Hematopoietic multipotent progenitor cell treated with erythropoietin and hydrocortisone succinate and interleukin-3 and kit ligand, for 8 days (in vitro differentiated cells): ENCODE measurements around the gene GHSR.

ENCODE experiments used
- DNase-seq: peaks from one replicate; pipeline ENCODE4 v3.0.0-alpha.2; 2015

The GHSR gene

DNA sequence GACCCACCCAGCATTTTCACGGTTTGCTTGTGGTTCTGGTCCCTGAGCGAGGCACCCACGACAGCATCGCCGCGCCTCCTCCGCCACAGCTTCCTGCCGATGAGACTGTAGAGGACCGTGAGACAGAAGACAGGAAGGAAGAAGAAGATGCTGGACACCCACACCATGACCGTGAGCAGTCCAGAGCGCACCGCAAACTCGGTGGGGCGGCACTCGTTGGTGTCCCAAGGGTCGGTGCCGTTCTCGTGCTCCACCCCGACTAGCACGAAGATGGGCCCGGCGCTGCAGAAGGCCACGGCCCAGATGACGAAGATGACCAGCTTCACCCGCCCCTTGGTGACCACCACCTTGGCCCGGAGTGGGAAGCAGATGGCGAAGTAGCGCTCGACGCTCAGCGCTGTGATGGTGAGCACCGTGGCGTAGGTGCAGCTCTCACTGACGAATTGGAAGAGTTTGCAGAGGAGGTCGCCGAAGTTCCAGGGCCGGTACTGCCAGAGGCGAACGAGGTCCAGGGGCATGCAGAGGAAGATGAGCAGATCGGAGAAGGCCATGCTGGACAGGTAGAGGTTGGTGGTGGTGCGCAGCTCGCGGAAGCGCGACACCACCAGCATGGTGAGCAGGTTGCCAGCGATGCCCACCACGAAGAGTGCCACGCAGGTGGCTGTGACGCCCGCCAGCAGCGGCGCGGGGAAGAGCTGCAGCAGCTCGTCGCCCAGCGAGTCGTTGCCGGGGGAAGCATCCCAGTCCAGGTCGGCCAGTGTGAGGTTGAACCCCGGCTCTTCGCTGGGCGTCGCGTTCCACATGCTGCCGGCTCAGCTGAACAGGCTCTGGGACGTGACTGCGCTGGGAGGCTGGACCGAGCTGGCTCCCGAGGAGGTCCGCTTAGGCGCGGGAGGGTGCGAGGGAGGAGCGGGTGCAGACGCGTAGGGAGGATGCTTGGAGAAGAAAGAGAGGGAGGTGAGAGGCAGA, at the start of gene GHSR:
TSS of gene GHSR (minus strand) at position 846 of the 969 bp plus-strand sequence. CDS start at position 803, 43 bp downstream.
- DNase-seq: no peak

DNA sequence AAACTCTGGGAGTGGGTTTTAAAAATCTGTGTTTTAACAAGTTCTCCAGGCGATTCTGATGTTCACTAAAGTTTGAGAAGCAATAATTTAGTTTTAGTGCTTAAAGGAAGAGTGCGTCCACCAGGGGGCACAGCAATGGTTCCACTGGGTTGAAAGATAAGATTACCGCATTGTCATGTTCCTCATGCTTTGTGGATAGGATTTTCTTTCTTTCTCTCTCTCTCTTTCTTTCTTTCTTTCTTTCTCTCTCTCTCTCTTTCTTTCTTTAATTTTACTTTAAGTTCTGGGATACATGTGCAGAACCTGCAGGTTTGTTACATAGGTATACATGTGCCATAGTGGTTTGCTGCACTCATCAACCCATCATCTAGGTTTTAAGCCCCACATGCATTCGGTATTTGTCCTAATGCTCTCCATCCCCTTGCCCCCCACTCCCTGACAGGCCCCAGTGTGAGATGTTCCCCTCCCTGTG, 42.0 kb upstream of the GHSR start:
- DNase-seq: peak; percentile 82

DNA sequence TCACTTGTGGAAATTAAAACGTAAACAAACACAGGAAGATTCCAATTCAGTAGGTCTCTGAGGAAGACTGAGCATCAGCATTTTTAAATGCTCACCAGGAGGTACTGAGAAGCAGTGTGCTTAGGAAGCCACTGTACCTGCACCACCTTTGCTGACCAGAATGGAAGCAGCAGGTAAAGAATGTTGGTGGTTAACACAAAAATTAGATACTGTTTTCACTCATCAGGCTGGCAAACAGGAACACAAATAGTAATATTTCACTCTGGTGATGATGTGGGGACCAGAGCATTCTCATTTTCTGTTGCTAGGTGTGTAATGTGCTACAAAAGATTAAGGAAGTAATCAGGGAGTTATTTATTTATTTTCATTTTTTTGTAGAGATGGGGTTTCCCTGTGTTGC, 29.9 kb upstream of the GHSR start:
- no peak for DNase-seq

GRCh38 chr3:172476347-172476746, 28.1 kb upstream of the GHSR start:
- DNase-seq: no peak

DNA sequence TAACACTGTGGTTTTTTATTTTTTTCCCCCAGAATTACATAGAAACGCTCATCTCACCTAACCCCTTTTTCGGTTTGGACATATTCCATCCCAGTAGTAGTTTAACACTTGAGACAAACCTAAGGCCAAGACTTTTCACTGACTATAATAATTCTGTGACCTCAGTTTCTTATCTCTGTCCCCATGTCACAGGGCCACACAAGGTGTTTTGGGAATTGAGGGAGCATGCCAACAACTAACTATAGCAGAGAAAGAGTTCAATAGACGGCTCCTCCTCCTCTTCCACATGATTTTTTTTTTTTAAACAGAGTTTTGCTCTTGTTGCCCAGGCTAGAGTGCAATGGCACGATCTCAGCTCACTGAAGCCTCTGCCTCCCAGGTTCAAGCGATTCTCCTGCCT, 27.4 kb upstream of the GHSR start:
- no peak for DNase-seq

DNA sequence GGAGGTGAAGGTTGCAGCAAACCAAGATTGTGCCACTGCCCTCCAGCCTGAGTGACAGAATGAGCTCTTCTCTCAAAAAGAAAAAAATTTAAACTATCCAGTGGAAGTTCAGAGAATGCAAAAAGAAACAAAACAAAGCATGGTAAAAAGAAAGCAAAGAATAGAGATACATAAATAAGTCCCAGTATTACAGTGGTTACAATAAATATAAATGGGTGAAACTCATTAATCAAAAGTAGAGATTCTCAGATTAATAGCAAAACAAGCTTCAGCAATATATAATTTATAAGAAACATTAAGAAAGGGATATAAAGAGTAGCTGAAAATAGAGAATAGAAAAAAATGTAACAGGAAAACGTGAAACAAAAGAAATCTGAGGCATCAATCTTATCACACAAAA, 23.6 kb upstream of the GHSR start:
- no peak for DNase-seq

- DNase-seq: no peak
These were observed 22.3 kb upstream of the GHSR start for GRCh38 chr3:172470588-172470987.

- DNase-seq: no peak
These were observed 19.0 kb upstream of the GHSR start for GRCh38 chr3:172467170-172467824.

- no peak for DNase-seq
These were observed 18.4 kb upstream of the GHSR start for GRCh38 chr3:172466553-172467130.

DNA sequence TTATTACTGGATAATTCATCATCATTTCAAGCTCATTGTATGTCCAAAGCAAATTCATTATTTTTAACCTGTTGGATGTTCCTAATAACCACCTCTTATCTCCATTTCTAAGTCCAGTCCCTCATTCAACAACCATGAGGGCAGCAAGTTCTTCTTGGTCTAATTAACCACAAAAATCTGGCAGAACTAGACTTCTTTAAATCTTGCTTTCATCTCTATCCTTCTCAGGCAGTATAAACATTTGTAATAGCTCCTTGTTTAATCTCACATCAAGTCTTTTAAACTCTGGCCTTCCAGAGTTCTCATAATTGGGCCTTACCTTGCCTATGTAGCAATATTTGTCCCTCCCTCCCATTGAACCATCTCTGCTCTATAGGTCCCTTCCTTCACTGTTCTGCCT, 17.0 kb upstream of the GHSR start:
- no peak for DNase-seq

DNA sequence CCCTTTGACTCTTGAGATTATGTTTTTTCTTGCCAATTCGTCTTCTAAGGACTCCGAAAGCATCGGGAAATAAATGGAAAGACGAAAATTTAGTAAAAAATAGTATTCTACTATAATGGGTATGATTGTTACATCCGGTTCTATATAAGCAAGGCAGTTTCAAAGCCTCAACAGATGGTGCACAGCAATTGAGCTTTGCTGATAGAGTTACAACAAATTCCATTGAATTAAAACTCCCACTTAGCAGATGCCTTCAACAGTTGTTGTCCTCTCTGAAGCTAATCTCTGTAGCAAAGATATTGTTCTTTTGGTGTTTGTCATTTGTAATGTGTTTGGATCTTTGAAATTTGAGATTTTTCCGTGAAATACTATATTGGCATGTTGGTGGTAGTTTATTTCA, 16.1 kb upstream of the GHSR start:
- DNase-seq: no peak

DNA sequence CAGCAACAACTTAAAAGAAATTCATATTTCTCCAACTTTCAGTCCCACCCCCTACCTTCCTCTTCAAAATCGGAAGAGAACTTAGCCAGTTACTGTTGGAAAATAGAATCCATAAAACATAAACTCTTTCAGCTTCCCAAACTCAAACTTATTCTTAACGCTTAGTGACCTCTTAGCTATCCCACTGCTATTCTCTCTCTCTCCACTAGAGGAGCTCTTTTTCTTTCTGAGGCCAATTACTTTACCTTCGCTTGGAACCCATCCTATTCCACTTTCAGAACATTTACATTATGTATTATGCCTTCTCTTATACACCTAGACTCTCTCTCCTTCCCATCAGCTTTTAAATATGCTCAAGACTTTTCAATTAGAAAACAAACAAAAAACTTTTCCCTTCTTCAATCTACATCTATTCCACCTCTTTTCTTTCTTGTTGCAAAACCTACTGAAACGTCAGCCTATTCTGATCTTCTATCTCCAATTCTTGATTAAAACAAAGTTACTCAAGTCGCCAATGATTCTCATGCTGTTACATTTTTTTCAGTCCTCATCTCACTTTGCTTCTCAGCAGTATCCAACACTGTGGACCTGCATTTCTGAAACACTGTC, 13.4 kb upstream of the GHSR start:
- peak; percentile 57 for DNase-seq

GRCh38 chr3:172456404-172456803, 8.1 kb upstream of the GHSR start:
- no peak for DNase-seq

GRCh38 chr3:172454180-172454579, 5.9 kb upstream of the GHSR start:
- no peak for DNase-seq

DNA sequence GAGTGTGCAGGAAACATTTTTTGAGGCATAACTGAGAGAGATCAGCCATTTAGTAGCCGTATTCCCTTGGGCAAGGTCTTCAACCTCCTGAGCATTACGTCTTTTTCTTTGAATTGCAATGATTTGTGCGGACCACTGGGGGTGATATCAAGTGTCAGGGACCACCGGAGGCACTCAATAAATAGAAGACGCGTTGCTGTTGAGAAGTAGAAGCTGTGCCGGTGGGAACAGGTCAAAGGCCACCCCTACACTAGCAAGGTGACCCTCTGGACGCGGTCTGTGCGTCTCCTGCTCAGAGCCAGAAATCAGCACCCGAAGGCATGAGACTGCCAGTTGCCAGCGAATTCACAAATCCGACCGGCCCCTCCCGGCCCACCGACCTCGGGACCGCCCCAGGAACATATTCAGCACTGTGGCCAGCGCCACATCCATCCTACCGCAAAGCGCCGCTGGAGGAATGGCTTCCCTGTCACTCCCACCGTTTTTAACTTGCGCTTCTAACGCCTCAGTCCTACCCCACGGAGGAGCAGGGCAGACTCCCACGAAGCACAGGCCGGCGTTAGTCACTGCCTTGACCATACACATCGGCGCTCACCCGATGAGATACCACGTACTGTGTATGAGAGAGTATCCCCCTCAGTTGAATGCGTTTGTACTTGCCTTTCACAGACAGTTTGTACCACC, 1.4 kb upstream of the GHSR start:
- peak; percentile 21 for DNase-seq

- no peak for DNase-seq
These were observed 607 bp upstream of the GHSR start for GRCh38 chr3:172448661-172449465.

GRCh38 chr3:172446198-172446597, 2.1 kb downstream of the GHSR start:
- DNase-seq: no peak

DNA sequence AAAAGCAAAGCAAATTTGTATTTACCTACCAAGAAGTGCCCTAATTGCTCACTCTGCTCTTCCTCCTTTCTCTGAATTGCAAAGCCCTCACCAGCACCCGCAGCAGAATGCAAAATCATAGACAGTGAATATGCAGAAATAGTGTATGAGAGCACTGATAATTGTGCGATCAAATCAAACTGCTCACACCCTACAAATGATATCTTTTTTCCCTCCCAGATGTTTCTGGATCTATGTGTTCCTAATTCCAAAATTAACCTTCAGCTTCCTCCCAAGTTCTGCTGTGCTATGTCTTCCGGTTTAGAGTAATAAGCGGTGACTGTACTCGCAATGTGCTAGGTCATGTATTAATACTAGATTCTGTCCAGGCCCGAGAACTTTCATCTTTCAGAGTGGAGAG, 3.4 kb downstream of the GHSR start:
- DNase-seq: no peak

- no peak for DNase-seq
These were observed 5.7 kb downstream of the GHSR start for GRCh38 chr3:172442606-172443005.

GRCh38 chr3:172441581-172441980, 6.7 kb downstream of the GHSR start:
- no peak for DNase-seq

GRCh38 chr3:172438186-172438585, 10.1 kb downstream of the GHSR start:
- DNase-seq: no peak

DNA sequence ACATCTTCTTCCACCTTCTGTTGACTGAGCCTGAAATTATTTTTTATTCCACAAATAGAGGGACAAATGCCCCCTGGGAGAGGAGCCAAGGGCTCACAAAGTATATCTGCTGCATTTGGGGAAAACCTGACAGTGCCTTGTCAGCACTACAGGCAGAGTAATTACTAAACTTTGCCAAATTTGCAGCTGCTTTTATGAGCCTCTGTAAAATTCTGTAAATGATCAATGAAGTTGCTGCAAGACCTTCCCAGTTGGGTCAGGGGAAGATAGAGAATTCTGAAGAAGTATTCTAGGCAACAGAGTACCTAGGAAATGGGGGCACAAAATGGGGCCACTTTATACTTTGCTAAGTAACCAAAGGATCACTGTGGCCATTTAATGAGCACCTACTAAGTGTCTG, 10.5 kb downstream of the GHSR start:
- no peak for DNase-seq
